Natural killer cell (primary cell): Measurements from ENCODE around the gene OLFML2B. TPM values are rescaled to one million over a fixed set of nuclear protein-coding genes. Genes with fewer than 3 reads are reported as not detected.

Experiments
- ATAC-seq, 3 donors: fragments of 150-1000 bp in 2 of 3; fragments of 200-7000 bp in 1 of 3; cut with Tn5 transposase; 1 replicate in 1 of 3; 2 replicates in 2 of 3; pipeline ENCODE4 v1.10.0; 2021; ENCODE audit warnings: mild to moderate bottlenecking in 2 of 3, moderate library complexity in 2 of 3
- DNase-seq, 2 donors: peaks; one replicate each; pipeline versions ENCODE4 v3.0.0 to v3.0.0-alpha.2; 2013 to 2021; ENCODE audit warnings: mixed read lengths in 1 of 2
- H3K27ac ChIP-seq: one replicate; pipeline ENCODE4 v1.5.1; 2013; ENCODE audit warnings: mild to moderate bottlenecking, low read length
- H3K27me3 ChIP-seq: one replicate; pipeline ENCODE4 v1.6.1; 2013; ENCODE audit warnings: low read length; ENCODE audit not compliant: control insufficient read depth, insufficient read depth
- H3K36me3 ChIP-seq: one replicate; pipeline ENCODE4 v1.6.1; 2013; ENCODE audit warnings: low read length; ENCODE audit not compliant: control insufficient read depth, insufficient read depth
- H3K4me1 ChIP-seq: one replicate; pipeline ENCODE4 v1.6.1; 2013; ENCODE audit warnings: low read length; ENCODE audit not compliant: control insufficient read depth, insufficient read depth
- H3K4me3 ChIP-seq: one replicate; pipeline ENCODE4 v1.5.1; 2013; ENCODE audit warnings: low read length
- H3K9me3 ChIP-seq: one replicate; pipeline ENCODE4 v1.6.1; 2013; ENCODE audit warnings: low read length; ENCODE audit not compliant: control insufficient read depth, insufficient read depth
- H3K27ac Mint-ChIP-seq, 2 donors: one replicate each; pipeline ENCODE4 v1.8.0; 2022; ENCODE audit warnings: mild to moderate bottlenecking in 2 of 2, mixed read lengths in 2 of 2, moderate library complexity in 1 of 2
- H3K27me3 Mint-ChIP-seq, 2 donors: one replicate each; pipeline ENCODE4 v1.8.0; 2022; ENCODE audit warnings: low read depth in 2 of 2, mixed read lengths in 2 of 2
- H3K36me3 Mint-ChIP-seq: one replicate; pipeline ENCODE4 v1.8.0; 2022; ENCODE audit warnings: mixed read lengths
- H3K4me1 Mint-ChIP-seq, 2 donors: one replicate each; pipeline ENCODE4 v1.8.0; 2022; ENCODE audit warnings: mixed read lengths in 2 of 2
- H3K4me3 Mint-ChIP-seq: one replicate; pipeline ENCODE4 v1.8.0; 2022; ENCODE audit warnings: mild to moderate bottlenecking, moderate library complexity, mixed read lengths
- H3K9me3 Mint-ChIP-seq, 2 donors: one replicate each; pipeline ENCODE4 v1.8.0; 2022; ENCODE audit warnings: mixed read lengths in 2 of 2
- CTCF ChIP-seq: fragments of 200-600 bp; IDR thresholded peaks from one replicate; pipeline ENCODE4 v1.8.0; 2022; ENCODE audit warnings: antibody characterized with exemption
- WGBS: methylation state at CpG from one replicate; pipeline ENCODE4 v1.1.7; 2013; ENCODE audit warnings: missing lambda C conversion rate; ENCODE audit not compliant: insufficient coverage; 5-methylcytosine and 5-hydroxymethylcytosine counted together
- intact Hi-C: fragments of 100-400 bp; cut with micrococcal nuclease; formaldehyde crosslinking; loops from one replicate; pipeline ENCODE4 v1.14.2; 2022
- total RNA-seq, 4 donors: library from RNA; stranded (reverse); fragments of 120-200 nt in 1 of 4; gene quantifications; one replicate each; pipeline versions ENCODE4 v1.2.3 to v1.2.4, GENCODE V29; 2013 to 2022

The OLFML2B gene
- total RNA-seq, 3 donors from 2014 or later (not counting 1 experiment from before 2014, with no cell fraction given): 0.33 TPM; not detected in 2

GRCh38 chr1:162023181-162023546 is 505 bp downstream of the OLFML2B start:
- no peaks in the 10 kb centered on the region for H3K36me3 ChIP-seq
- no peak for DNase-seq
- no peak overlapping the region for H3K4me3 ChIP-seq
- Mint-ChIP-seq H3K27me3 (peaks cover 46 to 56% of the 10 kb centered on the region in 2 donors), H3K4me3 (peak overlapping the region; percentile 91), H3K36me3 (no peaks in the 10 kb centered on the region), H3K9me3 (no peaks in the 10 kb centered on the region), H3K27ac (no peak overlapping the region), H3K4me1 (peaks cover 8 to 15% of the 10 kb centered on the region in 2 donors)
- peaks cover 12% of the 10 kb centered on the region for H3K4me1 ChIP-seq
- TF ChIP-seq CTCF: no peak
- ATAC-seq: no peak
- 52% methylated on average over 20 of the region's 20 CpGs for WGBS
- H3K27me3 ChIP-seq: peaks cover 12% of the 10 kb centered on the region
- no peak overlapping the region for H3K27ac ChIP-seq
- no peaks in the 10 kb centered on the region for H3K9me3 ChIP-seq
- intact Hi-C loops: no loop called here

- Mint-ChIP-seq H3K27me3 (peaks cover 42 to 54% of the 10 kb centered on the region in 2 donors), H3K9me3 (no peaks in the 10 kb centered on the region), H3K27ac (no peak overlapping the region), H3K4me3 (peak overlapping the region; percentile 91), H3K36me3 (no peaks in the 10 kb centered on the region), H3K4me1 (peaks cover 8 to 15% of the 10 kb centered on the region in 2 donors)
- no peak for TF ChIP-seq CTCF
- Histone ChIP-seq H3K27me3 (peaks cover 8% of the 10 kb centered on the region), H3K27ac (no peak overlapping the region), H3K9me3 (no peaks in the 10 kb centered on the region), H3K36me3 (no peaks in the 10 kb centered on the region), H3K4me3 (no peak overlapping the region), H3K4me1 (peaks cover 12% of the 10 kb centered on the region)
- no peak for ATAC-seq
- 96% methylated on average over 9 of the region's 9 CpGs for WGBS
- no peak for DNase-seq
- intact Hi-C loops: no loop called here
Observed at GRCh38 chr1:162022626-162023025, 1.0 kb downstream of the OLFML2B start.

DNA sequence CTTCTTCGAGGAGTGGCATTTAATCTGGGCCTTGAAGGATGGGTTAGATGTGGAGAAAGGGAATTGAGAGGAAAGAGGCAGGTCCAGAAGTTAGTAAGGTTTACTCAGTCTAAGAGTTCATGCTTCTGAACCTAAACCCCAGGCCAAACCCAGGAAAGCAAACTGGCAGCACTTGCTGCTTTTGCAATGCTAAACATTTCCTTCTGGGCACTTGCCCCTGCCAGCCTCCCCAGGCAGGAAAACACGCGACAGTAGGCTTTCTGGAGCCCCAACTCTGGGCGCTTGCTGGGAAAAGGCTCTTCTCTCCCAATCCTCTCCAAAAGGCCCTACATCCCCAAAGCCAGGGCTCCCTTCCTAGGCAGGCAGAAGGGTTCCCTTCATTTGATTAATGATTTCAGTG is 2.5 kb downstream of the OLFML2B start:
- Mint-ChIP-seq H3K4me3 (no peak overlapping the region), H3K36me3 (no peaks in the 10 kb centered on the region), H3K27ac (no peak overlapping the region), H3K4me1 (peaks cover 8 to 15% of the 10 kb centered on the region in 2 donors), H3K27me3 (peaks cover 31 to 46% of the 10 kb centered on the region in 2 donors), H3K9me3 (no peaks in the 10 kb centered on the region)
- no peak for TF ChIP-seq CTCF
- peaks cover 8% of the 10 kb centered on the region for H3K27me3 ChIP-seq
- WGBS: 85% methylated on average over 4 of the region's 4 CpGs
- H3K4me1 ChIP-seq: peaks cover 12% of the 10 kb centered on the region
- no peak for DNase-seq
- intact Hi-C loops: no loop called here
- no peak for ATAC-seq
- H3K9me3 ChIP-seq: no peaks in the 10 kb centered on the region
- H3K36me3 ChIP-seq: no peaks in the 10 kb centered on the region
- no peak overlapping the region for H3K27ac ChIP-seq
- H3K4me3 ChIP-seq: no peak overlapping the region

DNA sequence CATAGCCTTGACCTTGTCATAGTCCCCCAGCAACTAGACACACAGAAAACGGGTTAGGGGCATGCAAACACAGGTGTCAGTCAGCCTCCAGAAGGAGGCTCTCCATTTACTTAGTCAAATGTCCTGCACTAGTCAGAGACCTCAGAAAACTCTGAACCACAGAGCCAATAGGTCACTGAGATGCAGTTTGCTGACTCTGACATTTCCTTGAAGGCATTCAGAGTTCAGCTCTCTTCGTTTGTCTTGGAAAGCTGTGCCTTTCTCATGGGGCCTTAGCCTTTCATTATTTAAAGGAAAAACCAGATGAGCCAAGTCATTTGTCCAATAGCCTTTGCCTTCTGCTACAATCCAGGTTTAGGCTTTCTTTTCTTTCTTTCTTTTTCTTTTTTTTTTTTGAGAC is 3.5 kb downstream of the OLFML2B start:
- Mint-ChIP-seq H3K27ac (no peak overlapping the region), H3K4me1 (peaks cover 8 to 15% of the 10 kb centered on the region in 2 donors), H3K27me3 (peaks cover 31 to 46% of the 10 kb centered on the region in 2 donors), H3K4me3 (no peak overlapping the region), H3K9me3 (no peaks in the 10 kb centered on the region), H3K36me3 (no peaks in the 10 kb centered on the region)
- WGBS: 72% methylated on average over 2 of the region's 2 CpGs
- no peak for TF ChIP-seq CTCF
- Histone ChIP-seq H3K9me3 (no peaks in the 10 kb centered on the region), H3K27ac (no peak overlapping the region), H3K36me3 (no peaks in the 10 kb centered on the region), H3K27me3 (peaks cover 6% of the 10 kb centered on the region), H3K4me3 (no peak overlapping the region), H3K4me1 (peaks cover 12% of the 10 kb centered on the region)
- DNase-seq: no peak
- no peak for ATAC-seq
- intact Hi-C loops: no loop called here
